Astrocyte (in vitro differentiated cells and primary cell): ENCODE results near the gene TESK2. TPM values are rescaled to one million over a fixed set of nuclear protein-coding genes. Genes with fewer than 3 reads are reported as not detected.
"Not testable (repeated sequence)": the region's sequence is repeated elsewhere in the genome, so short reads cannot be mapped to it uniquely, and the experiment has no call there.

Experiments
- DNase-seq: peaks from one replicate; pipeline ENCODE4 v3.0.0-alpha.2; 2010; ENCODE audit warnings: low read depth
- FAIRE-seq: peaks from 2 replicates; lab custom pipeline; 2011; peaks lifted over from hg19 to GRCh38; lab: Jason Lieb, UNC
- H2AFZ ChIP-seq: 2 replicates; pipeline ENCODE4 v1.6.0; 2012; ENCODE audit warnings: low read depth, low read length, inconsistent platforms
- H3K27ac ChIP-seq: 2 replicates; pipeline ENCODE4 v1.5.1; 2011; ENCODE audit warnings: low read depth, low read length, inconsistent platforms
- H3K27me3 ChIP-seq: 2 replicates; pipeline ENCODE4 v1.6.0; 2011; ENCODE audit warnings: low read length, inconsistent platforms; ENCODE audit not compliant: insufficient read depth
- H3K36me3 ChIP-seq: 2 replicates; pipeline ENCODE4 v1.5.1; 2011; ENCODE audit warnings: low read length, inconsistent platforms; ENCODE audit not compliant: insufficient read depth
- H3K4me1 ChIP-seq: 2 replicates; pipeline ENCODE4 v1.5.1; 2011; ENCODE audit warnings: low read length, inconsistent platforms; ENCODE audit not compliant: insufficient read depth
- H3K4me2 ChIP-seq: 2 replicates; pipeline ENCODE4 v1.6.0; 2012; ENCODE audit warnings: low read length, inconsistent platforms
- H3K4me3 ChIP-seq: 2 replicates; pipeline ENCODE4 v1.5.1; 2011; ENCODE audit warnings: low read depth, mild to moderate bottlenecking, low read length, inconsistent platforms; ENCODE audit not compliant: insufficient read depth
- H3K79me2 ChIP-seq: 2 replicates; pipeline ENCODE4 v1.6.0; 2012; ENCODE audit warnings: mild to moderate bottlenecking, low read length, inconsistent platforms; ENCODE audit not compliant: insufficient read depth
- H3K9ac ChIP-seq: 2 replicates; pipeline ENCODE4 v1.6.0; 2012; ENCODE audit warnings: mild to moderate bottlenecking, low read length, inconsistent platforms
- H3K9me3 ChIP-seq: 2 replicates; pipeline ENCODE4 v1.5.1; 2012; ENCODE audit warnings: low read depth, mild to moderate bottlenecking, low read length, inconsistent platforms; ENCODE audit not compliant: insufficient read depth
- H4K20me1 ChIP-seq: 2 replicates; pipeline ENCODE4 v1.6.0; 2012; ENCODE audit warnings: low read length, inconsistent platforms; ENCODE audit not compliant: insufficient read depth
- H3K27ac Mint-ChIP-seq: one replicate; pipeline ENCODE4 v1.8.0; 2021; ENCODE audit warnings: mild to moderate bottlenecking, mixed read lengths; ENCODE audit not compliant: unreplicated experiment
- H3K27me3 Mint-ChIP-seq: one replicate; pipeline ENCODE4 v1.8.0; 2021; ENCODE audit warnings: low read depth, mixed read lengths; ENCODE audit not compliant: unreplicated experiment
- H3K36me3 Mint-ChIP-seq: one replicate; pipeline ENCODE4 v1.8.0; 2021; ENCODE audit warnings: low read depth, mixed read lengths; ENCODE audit not compliant: unreplicated experiment
- H3K4me1 Mint-ChIP-seq: one replicate; pipeline ENCODE4 v1.8.0; 2021; ENCODE audit warnings: low read depth, mixed read lengths; ENCODE audit not compliant: unreplicated experiment
- H3K4me3 Mint-ChIP-seq: one replicate; pipeline ENCODE4 v1.8.0; 2021; ENCODE audit warnings: mild to moderate bottlenecking, moderate library complexity, mixed read lengths; ENCODE audit not compliant: unreplicated experiment
- H3K9me3 Mint-ChIP-seq: one replicate; pipeline ENCODE4 v1.8.0; 2021; ENCODE audit warnings: mild to moderate bottlenecking, mixed read lengths; ENCODE audit not compliant: unreplicated experiment
- CTCF ChIP-seq: IDR thresholded peaks from 2 replicates; pipeline ENCODE4 v1.5.1; 2011; ENCODE audit warnings: low read depth, mild to moderate bottlenecking, inconsistent platforms, low read length, moderate library complexity; ENCODE audit not compliant: insufficient read depth
- EZH2 ChIP-seq: IDR thresholded peaks from 2 replicates; pipeline ENCODE4 v1.6.1; 2012; ENCODE audit warnings: mild to moderate bottlenecking, low read length, inconsistent platforms; ENCODE audit not compliant: insufficient read depth
- total RNA-seq: library from RNA; stranded (reverse); gene quantifications from 2 replicates; pipeline ENCODE4 v1.2.1, GENCODE V29; 2021

Gene TESK2
- total RNA-seq, 1 donor from 2014 or later = 1.7 TPM

DNA sequence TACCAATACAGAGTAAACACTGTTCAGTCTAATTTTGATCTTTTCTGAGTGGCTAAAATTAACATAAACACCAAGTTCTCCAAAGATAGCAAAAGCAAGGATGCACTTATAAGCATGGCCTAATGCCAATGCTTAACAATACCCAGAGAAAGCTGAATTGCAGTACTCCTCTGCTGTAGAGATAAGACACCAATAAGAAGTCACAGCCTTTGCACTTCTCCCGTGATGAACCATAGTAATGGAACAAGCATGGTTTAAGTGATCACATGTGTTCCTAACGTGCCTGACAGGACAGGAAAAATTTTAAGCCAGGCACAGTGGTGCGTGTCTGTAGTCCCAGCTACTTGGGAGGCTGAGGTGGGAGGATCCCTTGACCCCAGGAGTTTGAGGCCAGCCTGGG lies 25.1 kb upstream of the TESK2 start:
- no peaks in the 10 kb centered on the region for H3K9me3 Mint-ChIP-seq
- H3K4me2 ChIP-seq = no peak overlapping the region
- H4K20me1 ChIP-seq = peaks cover 87% of the 10 kb centered on the region
- H3K4me1 Mint-ChIP-seq = peaks cover 34% of the 10 kb centered on the region
- H3K27me3 ChIP-seq = no peaks in the 10 kb centered on the region
- H3K4me3 Mint-ChIP-seq = peak overlapping the region; percentile 68
- no peak overlapping the region for H3K9ac ChIP-seq
- no peaks in the 10 kb centered on the region for H3K27me3 Mint-ChIP-seq
- no peak overlapping the region for H3K4me3 ChIP-seq
- DNase-seq = no peak
- H3K27ac ChIP-seq = no peak overlapping the region
- peaks cover 53% of the 10 kb centered on the region for H3K36me3 ChIP-seq
- H2AFZ ChIP-seq = no peak overlapping the region
- H3K9me3 ChIP-seq = no peaks in the 10 kb centered on the region
- peak overlapping the region; percentile 69 for H3K27ac Mint-ChIP-seq
- TF ChIP-seq EZH2 (no peak), CTCF (no peak)
- peaks cover 27% of the 10 kb centered on the region for H3K36me3 Mint-ChIP-seq
- H3K4me1 ChIP-seq = peaks cover 20% of the 10 kb centered on the region
- peaks cover 60% of the 10 kb centered on the region for H3K79me2 ChIP-seq
- FAIRE-seq = no peak

GRCh38 chr1:45513532-45514260 lies 22.7 kb upstream of the TESK2 start:
- not testable (repeated sequence) for H3K4me3 Mint-ChIP-seq, H3K4me2 ChIP-seq, H3K27ac ChIP-seq, H2AFZ ChIP-seq, H3K9ac ChIP-seq, H3K4me3 ChIP-seq, DNase-seq, H3K9me3 Mint-ChIP-seq, H3K27me3 Mint-ChIP-seq, H3K27me3 ChIP-seq, FAIRE-seq, H3K9me3 ChIP-seq, H3K4me1 ChIP-seq
- Mint-ChIP-seq H3K4me1 (peaks cover 29% of the 10 kb centered on the region), H3K36me3 (peaks cover 33% of the 10 kb centered on the region), H3K27ac (peak overlapping the region; percentile 92)
- Histone ChIP-seq H3K79me2 (peaks cover 37% of the 10 kb centered on the region), H4K20me1 (peaks cover 83% of the 10 kb centered on the region), H3K36me3 (peaks cover 68% of the 10 kb centered on the region)

DNA sequence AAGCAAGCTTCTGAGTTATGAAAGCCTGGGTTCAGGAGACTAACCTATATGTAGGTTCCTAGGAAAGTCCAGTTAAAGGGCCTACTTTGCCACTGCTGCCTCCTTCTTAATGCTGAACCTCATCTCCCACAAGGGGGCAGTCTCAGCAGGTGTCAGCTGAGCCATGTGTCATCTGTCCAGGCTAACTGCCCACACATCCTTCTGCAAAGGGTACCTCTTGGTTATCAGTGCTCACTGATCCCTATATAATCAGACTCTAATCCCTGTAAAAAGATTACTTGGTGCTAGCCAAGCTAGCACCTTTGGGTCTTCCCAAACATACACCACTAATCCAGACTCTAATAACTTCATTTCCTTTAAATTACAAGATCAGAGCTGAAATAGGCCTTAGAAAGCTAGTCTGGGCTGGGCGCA lies 21.7 kb upstream of the TESK2 start:
- Histone ChIP-seq H3K4me1 (peaks cover 7% of the 10 kb centered on the region), H3K9ac (no peak overlapping the region), H3K4me3 (no peak overlapping the region), H3K27me3 (no peaks in the 10 kb centered on the region), H3K79me2 (peaks cover 28% of the 10 kb centered on the region), H3K9me3 (no peaks in the 10 kb centered on the region), H3K27ac (no peak overlapping the region), H4K20me1 (peaks cover 85% of the 10 kb centered on the region), H3K36me3 (peaks cover 65% of the 10 kb centered on the region), H2AFZ (no peak overlapping the region), H3K4me2 (no peak overlapping the region)
- Mint-ChIP-seq H3K36me3 (peaks cover 32% of the 10 kb centered on the region), H3K9me3 (no peaks in the 10 kb centered on the region), H3K4me1 (peaks cover 28% of the 10 kb centered on the region), H3K4me3 (no peak overlapping the region), H3K27me3 (no peaks in the 10 kb centered on the region), H3K27ac (peak overlapping the region; percentile 12)
- DNase-seq (peak; percentile 44), FAIRE-seq (no peak)
- TF ChIP-seq EZH2 (no peak), CTCF (peak; percentile 80)
